ENCODE results near the gene RPS2.

DNA sequence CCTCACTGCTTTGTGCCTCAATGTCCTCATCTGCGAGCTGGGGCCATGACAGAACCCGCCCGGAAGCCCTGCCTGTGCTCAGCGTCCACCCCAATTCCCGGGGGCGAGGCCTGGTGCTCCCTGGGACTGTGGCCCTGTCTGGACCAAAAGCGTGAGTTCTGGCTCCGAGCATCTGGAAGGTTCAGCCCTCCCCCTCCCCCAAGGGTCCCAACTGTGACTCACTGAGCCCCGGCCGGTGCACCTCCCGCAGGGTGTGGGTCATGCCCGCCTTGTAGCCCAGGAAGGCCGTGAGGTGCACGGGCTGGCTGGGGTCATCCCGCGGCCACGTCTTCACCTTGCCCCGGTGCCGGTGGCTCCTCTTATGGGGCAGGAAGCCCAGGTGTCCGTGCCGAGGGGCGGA, 10.9 kb downstream of the RPS2 start:
- TF ChIP-seq, protein P1, sequence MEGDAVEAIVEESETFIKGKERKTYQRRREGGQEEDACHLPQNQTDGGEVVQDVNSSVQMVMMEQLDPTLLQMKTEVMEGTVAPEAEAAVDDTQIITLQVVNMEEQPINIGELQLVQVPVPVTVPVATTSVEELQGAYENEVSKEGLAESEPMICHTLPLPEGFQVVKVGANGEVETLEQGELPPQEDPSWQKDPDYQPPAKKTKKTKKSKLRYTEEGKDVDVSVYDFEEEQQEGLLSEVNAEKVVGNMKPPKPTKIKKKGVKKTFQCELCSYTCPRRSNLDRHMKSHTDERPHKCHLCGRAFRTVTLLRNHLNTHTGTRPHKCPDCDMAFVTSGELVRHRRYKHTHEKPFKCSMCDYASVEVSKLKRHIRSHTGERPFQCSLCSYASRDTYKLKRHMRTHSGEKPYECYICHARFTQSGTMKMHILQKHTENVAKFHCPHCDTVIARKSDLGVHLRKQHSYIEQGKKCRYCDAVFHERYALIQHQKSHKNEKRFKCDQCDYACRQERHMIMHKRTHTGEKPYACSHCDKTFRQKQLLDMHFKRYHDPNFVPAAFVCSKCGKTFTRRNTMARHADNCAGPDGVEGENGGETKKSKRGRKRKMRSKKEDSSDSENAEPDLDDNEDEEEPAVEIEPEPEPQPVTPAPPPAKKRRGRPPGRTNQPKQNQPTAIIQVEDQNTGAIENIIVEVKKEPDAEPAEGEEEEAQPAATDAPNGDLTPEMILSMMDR (IDR thresholded peaks at IDR 0.05; ENCODE audit: poor library complexity), result no peak
- TF ChIP-seq EZH2 (IDR thresholded peaks at IDR 0.05; ENCODE audit: borderline replicate concordance) (no peak), EZH2phosphoT487 (IDR thresholded peaks at IDR 0.05; ENCODE audit: low read depth, severe bottlenecking, unreplicated experiment) (no peak)
